Stimulated activated CD4-positive, alpha-beta T cell treated with anti-CD3 and anti-CD28 coated beads, Interleukin-15, amount 100 ng/mL, for 48 hours (primary cell): Measurements from ENCODE around the gene METTL15.
"Not testable (repeated sequence)": the region's sequence is repeated elsewhere in the genome, so short reads cannot be mapped to it uniquely, and the experiment has no call there.

Experiments used
- DNase-seq, 2 donors: peaks; one replicate each; pipeline ENCODE4 v3.0.0-alpha.2; 2020; ENCODE audit warnings: low read depth in 2 of 2

METTL15 gene

DNA sequence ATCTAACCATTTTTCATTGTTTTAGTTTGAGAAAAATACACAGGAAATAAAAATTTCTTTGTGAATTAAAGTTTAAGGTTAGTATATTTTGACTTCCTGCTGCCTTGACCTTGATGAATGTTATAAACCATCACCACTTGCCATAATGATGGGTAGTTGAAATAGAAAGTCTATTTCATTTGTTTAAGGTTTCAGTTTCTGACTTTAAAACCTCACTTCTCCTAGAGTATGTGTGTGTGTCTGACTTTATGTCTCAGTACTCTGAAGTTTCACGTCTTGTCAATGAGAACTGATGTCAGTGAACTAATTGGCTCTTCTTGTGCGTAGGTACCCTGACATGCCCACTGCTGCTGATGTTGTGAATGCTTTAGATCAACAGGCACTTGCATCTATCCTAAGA is 188.2 kb downstream of the METTL15 start:
- no peak for DNase-seq

DNA sequence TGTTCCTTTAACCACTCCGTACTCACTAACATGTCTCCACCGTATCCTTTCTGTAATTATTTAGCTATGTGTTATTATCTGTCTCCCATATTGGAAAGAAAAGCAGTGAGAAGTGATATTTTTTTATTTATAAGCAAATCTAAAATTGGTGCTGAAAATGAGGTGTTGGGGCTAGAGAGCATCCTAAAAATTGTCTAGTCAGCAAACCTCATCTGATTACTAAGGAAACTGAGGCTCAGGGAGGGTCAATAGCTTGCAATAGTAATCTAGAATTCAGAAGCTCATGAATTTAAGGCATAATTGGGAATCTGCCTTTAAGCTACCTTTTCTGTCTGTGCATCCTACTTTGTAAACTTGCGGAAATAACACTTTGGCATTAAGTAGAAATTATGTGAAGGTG is 190.0 kb downstream of the METTL15 start:
- DNase-seq: no peak

- no peak for DNase-seq
Observed at GRCh38 chr11:28303477-28304191, 195.4 kb downstream of the METTL15 start.

- no peak for DNase-seq
Observed at GRCh38 chr11:28315440-28315839, 207.3 kb downstream of the METTL15 start.

GRCh38 chr11:28318871-28319270 is 210.7 kb downstream of the METTL15 start:
- no peak for DNase-seq

GRCh38 chr11:28323621-28324020 is 215.4 kb downstream of the METTL15 start:
- DNase-seq: no peak

DNA sequence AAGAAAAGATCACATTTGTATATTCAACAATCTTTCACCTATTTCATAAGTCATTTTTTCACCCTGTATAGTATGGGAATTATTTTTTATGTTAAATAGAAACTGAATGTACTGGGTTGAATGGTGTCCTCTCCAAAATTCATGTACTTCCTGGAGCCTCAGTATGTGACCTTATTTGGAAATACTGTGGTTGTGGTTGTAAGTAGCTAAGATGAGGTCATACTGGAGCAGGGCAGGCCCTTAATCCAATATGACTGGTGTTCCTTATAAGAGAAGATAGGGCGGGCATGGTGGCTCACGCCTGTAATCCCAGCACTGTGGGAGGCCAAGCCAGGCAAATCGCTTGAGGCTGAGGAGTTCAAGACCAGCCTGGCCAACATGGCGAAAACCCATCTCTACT is 224.2 kb downstream of the METTL15 start:
- DNase-seq: not testable (repeated sequence)

DNA sequence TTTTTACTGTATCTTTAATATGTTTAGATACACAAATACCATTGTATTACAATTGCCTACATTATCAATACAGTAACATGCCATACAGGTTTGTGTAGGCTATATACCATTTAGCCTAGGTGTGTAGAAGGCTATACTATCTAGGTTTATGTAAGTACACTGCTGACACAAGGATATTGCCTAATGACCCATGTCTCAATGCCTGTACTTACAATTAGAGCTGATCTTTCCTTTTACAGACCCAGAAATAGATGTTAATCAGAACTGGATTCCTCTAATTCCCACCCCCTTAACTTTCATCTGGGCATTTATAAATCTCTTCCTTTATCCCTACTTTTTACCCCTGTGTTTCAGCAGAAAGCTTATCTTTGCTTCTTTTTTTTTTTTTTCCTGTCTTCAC is 229.5 kb downstream of the METTL15 start:
- no peak for DNase-seq

DNA sequence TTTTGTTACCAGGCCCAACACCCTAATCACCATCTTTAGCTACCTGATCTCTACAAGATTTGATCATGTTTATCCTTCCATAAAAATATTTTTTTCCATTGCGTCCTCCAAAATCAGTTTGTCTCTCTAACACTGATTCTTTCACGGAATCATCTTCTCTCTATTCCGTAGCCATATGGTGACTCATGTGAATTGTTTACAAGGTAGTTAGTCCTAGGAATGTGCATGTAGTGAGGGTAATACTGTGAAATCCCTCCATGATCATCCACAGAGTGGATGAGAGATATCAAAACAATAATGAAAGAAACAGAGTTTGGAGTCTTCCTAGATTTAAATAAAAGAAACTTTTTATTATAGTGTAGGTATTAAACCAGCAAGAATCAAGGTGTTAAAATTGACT is 230.2 kb downstream of the METTL15 start:
- DNase-seq: no peak

DNA sequence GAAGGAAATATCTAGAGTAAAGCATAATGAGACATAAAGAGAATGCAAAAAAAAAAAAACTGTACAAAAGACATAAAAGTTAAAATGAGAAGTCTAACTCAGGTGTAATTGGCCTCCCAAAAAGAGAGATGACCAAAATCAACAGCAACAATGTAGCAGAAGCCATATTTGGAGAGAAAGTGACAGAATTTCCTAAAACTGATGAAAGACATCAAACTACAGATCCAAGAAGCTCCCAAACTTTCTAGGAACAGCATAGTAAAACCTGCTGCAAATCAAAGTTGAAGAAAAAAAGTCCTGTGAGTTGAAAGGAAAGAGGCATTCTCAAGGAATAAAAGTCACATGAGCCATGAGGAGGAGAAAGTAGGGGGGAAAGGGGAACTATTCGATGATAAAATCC is 231.3 kb downstream of the METTL15 start:
- DNase-seq: no peak

- DNase-seq: no peak
Observed at GRCh38 chr11:28342716-28343115, 234.5 kb downstream of the METTL15 start.

DNA sequence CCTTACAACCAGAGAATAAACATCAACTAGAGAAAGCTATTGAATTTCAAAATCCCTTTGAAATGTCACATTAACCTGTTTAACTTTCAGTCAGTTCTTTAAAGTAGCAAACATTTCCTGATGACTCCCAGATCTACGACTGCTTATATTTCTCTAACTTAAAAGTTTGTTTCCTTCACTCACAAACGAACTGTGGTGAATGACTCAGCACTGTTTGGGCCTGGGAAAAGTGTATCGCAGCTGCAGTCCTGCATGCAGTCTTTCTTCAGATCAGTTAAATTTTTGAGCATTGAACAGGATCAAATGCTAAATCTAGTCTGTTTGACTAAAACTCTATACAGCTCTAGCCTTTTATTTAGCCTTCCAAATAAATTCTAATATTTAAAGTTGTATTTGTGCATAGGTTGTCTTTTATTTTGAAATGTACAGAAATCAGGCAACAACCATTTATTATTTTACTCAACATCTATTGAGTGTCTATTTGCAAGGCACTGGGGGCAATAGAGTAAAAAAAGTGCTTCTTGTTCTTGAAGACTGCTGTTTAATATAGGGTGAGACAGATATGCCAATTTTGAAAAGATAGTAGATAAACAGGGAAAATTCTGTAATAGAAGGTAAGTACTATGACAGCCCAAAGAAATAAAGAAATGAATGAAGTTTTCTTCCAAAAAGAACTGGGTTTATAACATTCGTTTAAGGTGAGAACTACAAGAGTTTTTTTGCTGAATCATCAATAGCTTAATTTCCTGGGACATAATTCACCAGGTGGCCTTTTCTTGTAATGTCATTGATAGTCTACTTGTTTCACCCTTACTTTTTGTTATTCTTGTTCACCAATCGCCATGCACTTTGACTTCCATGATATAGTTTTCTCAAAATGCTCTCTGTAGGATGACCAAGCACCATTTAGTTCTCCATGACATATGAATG is 235.4 kb downstream of the METTL15 start:
- DNase-seq: no peak

GRCh38 chr11:28346209-28346608 is 238.0 kb downstream of the METTL15 start:
- no peak for DNase-seq

GRCh38 chr11:28346721-28347120 is 238.5 kb downstream of the METTL15 start:
- no peak for DNase-seq

GRCh38 chr11:28347371-28347770 is 239.2 kb downstream of the METTL15 start:
- no peak for DNase-seq

DNA sequence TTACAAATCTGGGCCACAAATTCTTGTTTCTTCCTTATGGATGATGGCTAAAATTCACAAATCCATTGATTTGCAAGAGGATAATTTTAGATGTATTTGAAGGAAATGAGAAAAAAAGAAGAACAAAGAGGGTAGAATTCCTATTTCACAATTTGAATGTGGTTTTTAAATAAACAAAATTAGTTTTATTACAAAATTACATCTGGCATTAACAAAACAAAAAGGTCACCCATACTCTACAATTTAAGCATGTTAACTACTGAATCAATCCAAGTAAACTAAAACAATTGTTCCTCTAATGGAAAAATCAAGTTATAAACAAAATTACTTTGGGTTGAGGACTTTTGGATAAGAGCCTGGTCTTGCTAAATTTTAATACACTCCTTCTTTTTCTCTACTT is 242.0 kb downstream of the METTL15 start:
- no peak for DNase-seq

GRCh38 chr11:28353991-28354390 is 245.8 kb downstream of the METTL15 start:
- DNase-seq: no peak

DNA sequence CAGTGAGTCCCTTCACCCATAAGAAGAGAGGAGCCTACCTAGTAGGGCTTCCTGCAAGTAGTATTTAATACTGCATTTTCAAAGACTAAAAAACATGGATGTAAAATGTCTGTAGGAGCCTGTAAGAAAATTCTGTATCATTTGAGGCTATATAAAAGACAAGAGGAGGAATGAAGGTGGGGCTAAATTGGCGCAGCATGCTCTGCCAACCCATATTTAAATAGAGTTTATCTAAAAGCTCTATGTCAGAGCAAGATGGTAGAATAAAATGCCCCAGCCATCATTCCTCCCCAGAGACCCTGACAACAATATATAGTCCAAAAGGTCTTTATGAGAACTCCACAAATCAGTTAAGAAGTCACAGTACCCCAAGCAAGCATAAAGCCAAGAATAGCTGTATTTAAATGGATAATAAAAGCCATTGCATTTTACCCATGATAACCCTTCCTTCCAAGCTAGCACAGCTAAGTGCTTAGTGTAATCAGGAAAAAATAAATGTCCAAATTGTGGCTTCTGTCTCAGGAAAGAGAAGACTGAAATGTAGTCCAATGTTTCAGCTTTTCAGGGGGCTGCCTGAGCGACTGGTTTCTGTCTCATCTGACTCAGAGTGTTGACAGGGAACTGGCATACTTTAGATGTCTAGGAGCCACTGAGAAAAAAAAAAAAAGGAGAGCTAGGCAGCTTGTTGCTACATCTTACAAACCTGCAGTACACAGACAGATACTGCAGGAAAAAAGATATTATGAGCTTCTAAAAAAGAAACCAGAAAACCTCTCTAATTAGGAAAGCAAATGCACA is 258.6 kb downstream of the METTL15 start:
- no peak for DNase-seq

DNA sequence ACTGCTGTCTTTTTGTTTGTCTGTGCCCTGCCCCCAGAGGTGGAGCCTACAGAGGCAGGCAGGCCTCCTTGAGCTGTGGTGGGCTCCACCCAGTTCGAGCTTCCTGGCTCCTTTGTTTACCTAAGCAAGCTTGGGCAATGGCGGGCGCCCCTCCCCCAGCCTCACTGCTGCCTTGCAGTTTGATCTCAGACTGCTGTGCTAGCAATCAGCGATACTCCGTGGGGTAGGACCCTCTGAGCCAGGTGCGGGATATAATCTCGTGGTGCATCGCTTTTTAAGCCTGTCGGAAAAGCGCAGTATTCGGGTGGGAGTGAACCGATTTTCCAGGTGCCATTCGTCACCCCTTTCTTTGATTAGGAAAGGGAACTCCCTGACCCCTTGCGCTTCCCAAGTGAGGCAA is 269.9 kb downstream of the METTL15 start:
- not testable (repeated sequence) for DNase-seq
